Spleen (tissue), 11 donors: ENCODE results near the gene CEP97. TPM values are rescaled to one million over a fixed set of nuclear protein-coding genes. Genes with fewer than 3 reads are reported as not detected.
A peak's percentile ranks its signal among the peaks of the same experiment; 100 is the strongest.
"Not testable (repeated sequence)": the region's sequence is repeated elsewhere in the genome, so short reads cannot be mapped to it uniquely, and the experiment has no call there.

Experiments
- DNase-seq: peaks from one replicate; pipeline ENCODE4 v3.0.0-alpha.2; 2020
- H3K27ac ChIP-seq, 8 donors: fragments of 200-600 bp; sonication (generic) in 7 of 8; 1 replicate in 4 of 8; 2 replicates in 4 of 8; pipeline versions ENCODE4 v1.5.0 to v1.8.0; 2016 to 2021; ENCODE audit warnings: inconsistent platforms in 4 of 8, mild to moderate bottlenecking in 4 of 8, moderate library complexity in 1 of 8
- H3K27me3 ChIP-seq, 7 donors: fragments of 200-600 bp; sonication (generic) in 6 of 7; replicated peaks in 1 of 7; 1 replicate in 4 of 7; 2 replicates in 3 of 7; pipeline versions ENCODE4 v1.5.0 to v1.8.0; 2016 to 2021; ENCODE audit warnings: inconsistent platforms in 3 of 7, mild to moderate bottlenecking in 1 of 7
- H3K36me3 ChIP-seq, 6 donors: fragments of 200-600 bp; sonication (generic) in 5 of 6; 1 replicate in 4 of 6; 2 replicates in 2 of 6; pipeline versions ENCODE4 v1.5.0 to v1.8.0; 2016 to 2021; ENCODE audit warnings: inconsistent platforms in 2 of 6
- H3K4me1 ChIP-seq, 6 donors: fragments of 200-600 bp; sonication (generic) in 5 of 6; 1 replicate in 3 of 6; 2 replicates in 3 of 6; pipeline versions ENCODE4 v1.5.0 to v1.8.0; 2016 to 2021; ENCODE audit warnings: inconsistent platforms in 3 of 6
- H3K4me3 ChIP-seq, 8 donors: fragments of 200-600 bp; sonication (generic) in 7 of 8; 1 replicate in 4 of 8; 2 replicates in 4 of 8; pipeline versions ENCODE4 v1.5.0 to v1.8.0; 2016 to 2021; ENCODE audit warnings: inconsistent platforms in 4 of 8, mild to moderate bottlenecking in 4 of 8, moderate library complexity in 2 of 8
- H3K9me3 ChIP-seq, 8 donors: fragments of 200-600 bp; sonication (generic) in 7 of 8; 1 replicate in 4 of 8; 2 replicates in 4 of 8; pipeline versions ENCODE4 v1.5.0 to v1.8.0; 2016 to 2021; ENCODE audit warnings: inconsistent platforms in 4 of 8
- CTCF ChIP-seq, 11 experiments: fragments of 200-600 bp in 7 of 11; fragments of 450-650 bp in 4 of 11; sonication (generic) in 4 of 11; IDR thresholded peaks in 8 of 11; conservative IDR thresholded peaks in 3 of 11; 1 replicate in 7 of 11; 2 replicates in 4 of 11; pipeline versions ENCODE4 v1.4.0 to v1.8.0; 2016 to 2021; ENCODE audit warnings: antibody characterized with exemption in 11 of 11, inconsistent platforms in 4 of 11, mild to moderate bottlenecking in 1 of 11
- POLR2A ChIP-seq, 3 donors: fragments of 450-650 bp; IDR thresholded peaks; one replicate each; pipeline ENCODE4 v1.5.1; 2017; ENCODE audit warnings: antibody characterized with exemption in 3 of 3, mild to moderate bottlenecking in 1 of 3
- POLR2AphosphoS5 ChIP-seq, 3 donors: sonication (generic); formaldehyde crosslinking; IDR thresholded peaks; one replicate each; pipeline ENCODE4 v1.5.1; 2017; ENCODE audit warnings: antibody characterized with exemption in 3 of 3
- WGBS, 5 donors: extraction: QIAGEN DNeasy Blood & Tissue Kit in 3 of 5; methylation state at CpG; one replicate each; pipeline versions ENCODE4 v1.1.5 to v1.1.7; 2013 to 2018; 5-methylcytosine and 5-hydroxymethylcytosine counted together
- intact Hi-C: fragments of 100-400 bp; cut with DNase I; formaldehyde crosslinking; loops from one replicate; pipeline ENCODE4 v1.15.0; 2023; ENCODE audit warnings: low total_unique reads
- polyA plus RNA-seq, 3 donors: library from polyadenylated mRNA; stranded (reverse); fragments of 200-250 nt; gene quantifications; one replicate each; pipeline ENCODE4 v1.2.1, GENCODE V29; 2013
- total RNA-seq, 7 donors: library from RNA; depleted of rRNA in 3 of 7; stranded (reverse); fragments of >200 nt in 3 of 7; fragmentation: NEBNext Ultra II Directional in 4 of 7; extraction: Animal tissue kit (Norgen Biotek cat#: 25700) in 4 of 7; gene quantifications; one replicate each; pipeline versions ENCODE4 v1.1.0 to v1.2.1, GENCODE V29; 2016 to 2021
- donor health status: healthy with polysubstance abuse.
- donor health status: DM: no; HTN: no; CAD: no; lungs with moderate emphysema.
- donor health status: DM: no; HTN: no; CAD: no.
- donor health status: Bipolar disorder and iron deficiency.
- donor health status: healthy.
- donor health status: DM: no; HTN: no; CAD: no.
- donor health status: DM: yes; HTN: yes; CAD: no.

CEP97 gene
- total and polyA plus RNA-seq, 10 donors = 1.00 to 18.2 (median 9.3) TPM

DNA sequence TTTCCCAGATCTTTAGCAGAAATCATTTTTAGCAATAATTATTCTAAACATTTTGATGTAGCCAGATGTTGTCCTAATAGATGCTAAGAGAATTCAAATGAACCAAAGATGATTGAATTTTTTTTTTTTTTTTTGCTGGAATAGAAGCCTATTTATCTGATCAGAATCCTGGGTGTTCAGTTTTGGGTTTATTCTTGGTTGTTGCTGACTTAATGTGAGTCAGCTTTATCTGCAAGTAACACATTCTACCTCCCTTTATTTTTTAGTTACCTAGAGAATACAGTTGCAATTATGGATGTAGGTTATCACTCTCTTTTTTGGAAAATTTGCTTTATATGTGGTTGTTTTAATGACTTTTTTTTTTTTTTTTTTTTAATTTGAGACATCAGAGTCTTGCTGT lies 6.4 kb downstream of the CEP97 start:
- intact Hi-C loops = no loop called here
- DNase-seq = no peak
- Histone ChIP-seq H3K36me3 (peaks cover 10 to 92% (median 52%) of the 10 kb centered on the region in 6 donors), H3K9me3 (no peaks in the 10 kb centered on the region), H3K27me3 (no peaks in the 10 kb centered on the region), H3K27ac (no peak overlapping the region), H3K4me3 (no peak overlapping the region), H3K4me1 (peaks cover 0 to 17% (median 8%) of the 10 kb centered on the region in 6 donors)
- TF ChIP-seq POLR2AphosphoS5 (IDR thresholded peaks at IDR 0.05) (no peak), CTCF (IDR thresholded peaks at IDR 0.05 in 8 of 11, conservative IDR thresholded peaks at IDR 0.05 in 3 of 11) (no peak), POLR2A (IDR thresholded peaks at IDR 0.05) (no peak)

DNA sequence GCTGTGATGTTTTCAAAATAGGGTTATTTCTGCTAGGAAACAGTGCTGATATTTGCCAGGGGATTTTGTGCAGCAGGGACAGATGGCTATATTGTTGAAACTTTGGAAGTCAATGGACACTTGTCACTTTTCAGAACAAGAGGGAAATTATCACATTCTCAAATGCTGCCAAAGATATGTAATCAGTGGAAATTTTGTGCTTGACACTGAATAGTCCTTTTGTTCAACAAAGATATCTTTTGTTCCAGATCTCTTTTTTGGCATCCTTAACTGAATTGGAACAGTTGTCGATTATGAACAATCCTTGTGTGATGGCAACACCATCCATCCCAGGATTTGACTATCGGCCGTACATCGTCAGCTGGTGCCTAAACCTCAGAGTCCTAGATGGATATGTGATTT lies 7.8 kb downstream of the CEP97 start:
- Histone ChIP-seq H3K27me3 (no peaks in the 10 kb centered on the region), H3K4me1 (peaks cover 0 to 3% (median 0%) of the 10 kb centered on the region in 6 donors), H3K36me3 (peaks cover 10 to 100% (median 61%) of the 10 kb centered on the region in 6 donors), H3K27ac (no peak overlapping the region), H3K4me3 (no peak overlapping the region), H3K9me3 (no peaks in the 10 kb centered on the region)
- intact Hi-C loops = no loop called here
- no peak for DNase-seq
- TF ChIP-seq CTCF (IDR thresholded peaks at IDR 0.05 in 8 of 11, conservative IDR thresholded peaks at IDR 0.05 in 3 of 11) = no peak
- WGBS, 5 donors = 97 to 100% (median 99%) methylated on average over 4 of the region's 4 CpGs

DNA sequence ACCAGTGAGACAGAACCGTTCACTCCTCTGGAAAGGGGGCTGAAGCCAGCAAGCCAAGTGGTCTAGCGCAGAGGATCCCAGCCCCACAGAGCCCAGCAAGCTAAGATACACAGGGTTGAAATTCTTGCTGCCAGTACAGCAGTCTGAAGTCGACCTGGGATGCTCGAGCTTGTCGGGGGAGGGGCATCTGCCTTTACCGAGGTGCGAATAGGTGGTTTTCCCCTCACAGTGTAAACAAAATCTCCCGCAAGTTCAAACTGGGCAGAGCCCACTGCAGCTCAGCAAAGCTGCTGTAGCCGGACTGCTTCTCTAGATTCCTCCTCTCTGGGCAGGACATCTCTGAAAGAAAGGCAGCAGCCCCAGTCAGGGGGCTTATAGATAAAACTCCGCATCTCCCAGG lies 11.4 kb downstream of the CEP97 start:
- no peaks in the 10 kb centered on the region for H3K4me1 ChIP-seq
- 94 to 99% (median 96%) methylated on average over 8 to 10 of the region's 10 CpGs for whole genome bisulfite sequencing, 5 donors
- H3K27me3 ChIP-seq = no peaks in the 10 kb centered on the region
- intact Hi-C loops = no loop called here
- H3K4me3 ChIP-seq = no peak overlapping the region
- DNase-seq = no peak
- no peak for TF ChIP-seq POLR2A (IDR thresholded peaks at IDR 0.05)
- no peak for TF ChIP-seq CTCF (IDR thresholded peaks at IDR 0.05 in 8 of 11, conservative IDR thresholded peaks at IDR 0.05 in 3 of 11)
- TF ChIP-seq POLR2AphosphoS5 (IDR thresholded peaks at IDR 0.05) = no peak
- H3K36me3 ChIP-seq = peaks cover 7 to 66% (median 48%) of the 10 kb centered on the region in 6 donors
- no peak overlapping the region for H3K27ac ChIP-seq
- no peaks in the 10 kb centered on the region for H3K9me3 ChIP-seq

- H3K9me3 ChIP-seq, H3K27ac ChIP-seq, H3K27me3 ChIP-seq, H3K4me3 ChIP-seq, H3K4me1 ChIP-seq, intact Hi-C loops, DNase-seq: not testable (repeated sequence)
- WGBS, 5 donors = 63 to 92% (median 79%) methylated on average over 3 of the region's 3 CpGs
- H3K36me3 ChIP-seq = peaks cover 0 to 15% (median 0%) of the 10 kb centered on the region in 6 donors
These were observed 17.5 kb downstream of the CEP97 start for GRCh38 chr3:101741914-101742313.

DNA sequence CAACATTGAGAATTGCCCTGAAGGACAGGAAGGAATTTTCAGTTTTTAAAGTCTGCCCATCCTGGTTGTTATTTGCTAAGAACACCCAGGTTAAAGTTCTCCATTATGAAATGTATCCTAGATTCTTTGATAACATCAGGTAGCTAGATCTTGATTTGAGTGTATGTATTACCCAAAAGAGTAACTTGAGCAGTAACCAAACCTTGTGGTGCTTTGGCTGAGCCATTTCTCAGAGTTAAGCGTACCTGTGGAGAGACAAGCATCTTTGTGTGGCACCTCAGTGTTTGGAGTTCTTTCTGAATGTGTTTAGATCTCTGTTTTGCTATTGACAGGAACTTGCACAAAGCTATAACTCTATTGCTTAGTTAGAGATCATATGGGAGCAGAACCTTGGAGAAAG lies 20.4 kb downstream of the CEP97 start:
- intact Hi-C loops = no loop called here
- H3K4me1 ChIP-seq = no peaks in the 10 kb centered on the region
- no peak overlapping the region for H3K4me3 ChIP-seq
- DNase-seq = no peak
- WGBS, 5 donors = 37 to 100% (median 53%) methylated on average over 1 of the region's 1 CpG
- TF ChIP-seq CTCF (IDR thresholded peaks at IDR 0.05 in 8 of 11, conservative IDR thresholded peaks at IDR 0.05 in 3 of 11) = no peak
- TF ChIP-seq POLR2A (IDR thresholded peaks at IDR 0.05) = no peak
- no peak for TF ChIP-seq POLR2AphosphoS5 (IDR thresholded peaks at IDR 0.05)
- H3K27me3 ChIP-seq = no peaks in the 10 kb centered on the region
- peaks cover 0 to 5% (median 0%) of the 10 kb centered on the region in 8 donors for H3K9me3 ChIP-seq
- no peak overlapping the region for H3K27ac ChIP-seq
- peaks cover 0 to 16% (median 0%) of the 10 kb centered on the region in 6 donors for H3K36me3 ChIP-seq

GRCh38 chr3:101745934-101746333 lies 21.5 kb downstream of the CEP97 start:
- H3K9me3 ChIP-seq, H3K4me3 ChIP-seq, DNase-seq, H3K4me1 ChIP-seq, H3K27ac ChIP-seq, H3K27me3 ChIP-seq, intact Hi-C loops: not testable (repeated sequence)
- H3K36me3 ChIP-seq = peaks cover 0 to 16% (median 0%) of the 10 kb centered on the region in 6 donors
- WGBS, 5 donors = 88 to 100% (median 100%) methylated on average over 1 of the region's 1 CpG; no CpG with 5 or more reads in 1 of the 5 donors

DNA sequence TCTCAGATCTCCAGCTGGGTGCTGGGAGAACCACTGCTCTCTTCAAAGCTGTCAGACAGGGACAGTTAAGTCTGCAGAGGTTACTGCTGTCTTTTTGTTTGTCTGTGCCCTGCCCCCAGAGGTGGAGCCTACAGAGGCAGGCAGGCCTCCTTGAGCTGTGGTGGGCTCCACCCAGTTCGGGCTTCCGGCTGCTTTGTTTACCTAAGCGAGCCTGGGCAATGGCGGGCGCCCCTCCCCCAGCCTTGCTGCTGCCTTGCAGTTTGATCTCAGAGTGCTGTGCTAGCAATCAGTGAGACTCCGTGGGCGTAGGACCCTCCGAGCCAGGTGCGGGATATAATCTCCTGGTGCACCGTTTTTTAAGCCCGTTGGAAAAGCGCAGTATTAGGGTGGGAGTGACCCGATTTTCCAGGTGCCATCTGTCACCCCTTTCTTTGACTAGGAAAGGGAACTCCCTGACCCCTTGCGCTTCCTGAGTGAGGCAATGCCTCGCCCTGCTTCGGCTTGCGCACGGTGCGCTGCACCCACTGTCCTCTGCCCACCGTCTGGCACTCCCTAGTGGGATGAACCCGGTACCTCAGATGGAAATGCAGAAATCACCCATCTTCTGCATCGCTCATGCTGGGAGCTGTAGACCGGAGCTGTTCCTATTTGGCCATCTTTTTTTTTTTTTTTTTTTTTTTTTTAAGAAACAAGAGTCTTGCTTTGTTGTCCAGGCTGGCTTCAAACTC lies 29.1 kb downstream of the CEP97 start:
- Histone ChIP-seq H3K9me3 (peaks cover 0 to 16% (median 2%) of the 10 kb centered on the region in 8 donors), H3K36me3 (peaks cover 0 to 61% (median 33%) of the 10 kb centered on the region in 6 donors)
- intact Hi-C loops, H3K4me3 ChIP-seq, H3K27ac ChIP-seq, H3K4me1 ChIP-seq, H3K27me3 ChIP-seq: not testable (repeated sequence)
- peak; percentile 56 for DNase-seq
- WGBS, 5 donors = 86 to 96% (median 91%) methylated on average over 10 to 22 of the region's 23 CpGs
